Caco-2 (cell line): Measurements from ENCODE around the gene PGGHG. TPM values are rescaled to one million over a fixed set of nuclear protein-coding genes. Genes with fewer than 3 reads are reported as not detected.

Experiments used
- BruUV-seq: library from RNA; stranded (reverse); fragments of 400-500 nt; replicated peaks from 2 replicates; lab custom pipeline; 2021; lab: Mats Ljungman, UMichigan
- CTCF ChIA-PET: fragments of 300-600 bp; sonication (Branson Sonifier 250); formaldehyde crosslinking; loops from one replicate; lab custom pipeline; 2022; ENCODE audit warnings: antibody characterized with exemption; lab: Charles Lee
- POLR2A ChIA-PET: fragments of 300-600 bp; sonication (Branson Sonifier 250); formaldehyde crosslinking; loops from one replicate; lab custom pipeline; 2022; ENCODE audit warnings: antibody characterized with exemption; lab: Charles Lee
- DNase-seq, 2 experiments: peaks; one replicate each; pipeline versions ENCODE4 v3.0.0 to v3.0.0-alpha.2; 2020 to 2022
- H3K27me3 ChIP-seq: replicated peaks from 2 replicates; pipeline ENCODE4 v1.6.0; 2011; ENCODE audit warnings: low read length; ENCODE audit not compliant: control insufficient read depth, insufficient read depth
- H3K36me3 ChIP-seq: 2 replicates; pipeline ENCODE4 v1.5.1; 2011; ENCODE audit warnings: low read length; ENCODE audit not compliant: control insufficient read depth, insufficient read depth
- H3K4me1 ChIP-seq: fragments of 250-450 bp; sonication (Bioruptor Pico); 2 replicates; pipeline ENCODE4 v1.5.1; 2020; ENCODE audit warnings: mild to moderate bottlenecking
- H3K4me3 ChIP-seq: 2 replicates; pipeline ENCODE4 v1.5.1; 2011; ENCODE audit warnings: low read depth, mild to moderate bottlenecking, control low read depth, low read length
- H3K9me3 ChIP-seq: fragments of 250-450 bp; sonication (Bioruptor Pico); 2 replicates; pipeline ENCODE4 v1.5.1; 2020; ENCODE audit warnings: mild to moderate bottlenecking, moderate library complexity
- H3K27ac Mint-ChIP-seq: one replicate; pipeline ENCODE4 v1.8.0; 2022; ENCODE audit warnings: mixed read lengths; ENCODE audit not compliant: unreplicated experiment
- H3K27me3 Mint-ChIP-seq: one replicate; pipeline ENCODE4 v1.8.0; 2022; ENCODE audit warnings: mixed read lengths; ENCODE audit not compliant: insufficient read depth, unreplicated experiment
- H3K36me3 Mint-ChIP-seq: one replicate; pipeline ENCODE4 v1.8.0; 2022; ENCODE audit warnings: mild to moderate bottlenecking, mixed read lengths; ENCODE audit not compliant: insufficient read depth, unreplicated experiment
- H3K4me1 Mint-ChIP-seq: one replicate; pipeline ENCODE4 v1.8.0; 2022; ENCODE audit warnings: low read depth, mixed read lengths; ENCODE audit not compliant: unreplicated experiment
- H3K4me3 Mint-ChIP-seq: one replicate; pipeline ENCODE4 v1.8.0; 2022; ENCODE audit warnings: mild to moderate bottlenecking, moderate library complexity, mixed read lengths; ENCODE audit not compliant: unreplicated experiment
- H3K9me3 Mint-ChIP-seq: one replicate; pipeline ENCODE4 v1.8.0; 2022; ENCODE audit warnings: mixed read lengths; ENCODE audit not compliant: unreplicated experiment
- intact Hi-C: fragments of 100-400 bp; cut with micrococcal nuclease; formaldehyde crosslinking; loops from one replicate; pipeline ENCODE4 v1.10.0; 2022; ENCODE audit not compliant: unreplicated experiment
- total RNA-seq: library from RNA; stranded (reverse); gene quantifications from 2 replicates; pipeline ENCODE4 v1.2.3, GENCODE V29; 2022
- TF ChIP-seq, protein P1 (sequence below), 2 experiments: fragments of 200-600 bp in 1 of 2; IDR thresholded peaks; 1 replicate in 1 of 2; 2 replicates in 1 of 2; pipeline versions ENCODE4 v1.5.1 to v1.8.0; 2011 to 2022; ENCODE audit warnings: antibody characterized with exemption in 1 of 2, control low read depth in 1 of 2, inconsistent platforms in 1 of 2, low read depth in 1 of 2, low read length in 1 of 2, mild to moderate bottlenecking in 1 of 2, moderate library complexity in 1 of 2; ENCODE audit not compliant: insufficient read depth in 1 of 2, severe bottlenecking in 1 of 2, unreplicated experiment in 1 of 2

Gene PGGHG
- total RNA-seq, 1 experiment from 2014 or later: 59.6 TPM

DNA sequence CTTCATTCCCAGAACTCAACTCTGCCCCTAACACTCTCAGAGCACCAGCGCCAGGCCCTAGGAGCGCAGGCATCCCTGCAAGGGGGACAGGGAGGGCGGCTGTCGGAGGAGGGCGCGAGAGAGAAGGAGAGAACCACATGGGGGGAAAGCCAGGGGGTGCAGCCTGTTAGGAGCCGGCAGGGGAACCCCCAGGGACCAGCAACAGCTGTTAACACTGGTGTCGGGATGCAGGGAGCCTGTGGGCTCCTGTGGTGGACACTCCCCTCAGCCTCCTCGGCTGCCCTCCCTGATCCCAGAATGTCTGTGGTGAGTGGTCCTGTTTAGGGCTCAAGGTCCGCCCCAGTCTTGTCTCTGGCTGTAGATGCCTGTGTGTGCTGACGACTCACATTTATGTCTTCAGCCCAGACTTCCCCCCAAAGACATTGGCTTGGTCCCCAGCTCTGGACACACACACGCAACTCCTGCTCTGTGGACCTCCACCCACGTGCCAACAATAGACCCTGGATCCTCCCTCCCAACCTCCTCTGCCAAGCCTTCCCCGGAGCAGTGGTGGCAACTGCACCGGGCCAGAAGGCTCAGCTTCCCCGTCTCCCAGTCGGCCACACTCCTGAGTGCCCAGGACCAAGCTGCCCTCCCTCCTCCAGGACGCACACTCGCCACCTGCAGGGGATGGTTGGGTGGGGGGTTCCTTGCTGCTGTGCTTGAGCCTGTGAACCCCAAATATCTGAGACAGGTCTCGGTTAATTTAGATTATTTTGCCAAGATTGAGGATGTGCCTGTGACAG is 11.2 kb downstream of the PGGHG start:
- Mint-ChIP-seq H3K4me1 (peaks cover 17% of the 10 kb centered on the region), H3K4me3 (peak overlapping the region; percentile 5), H3K27me3 (no peaks in the 10 kb centered on the region), H3K9me3 (no peaks in the 10 kb centered on the region), H3K27ac (no peak overlapping the region), H3K36me3 (peaks cover 7% of the 10 kb centered on the region)
- TF ChIP-seq, protein P1, sequence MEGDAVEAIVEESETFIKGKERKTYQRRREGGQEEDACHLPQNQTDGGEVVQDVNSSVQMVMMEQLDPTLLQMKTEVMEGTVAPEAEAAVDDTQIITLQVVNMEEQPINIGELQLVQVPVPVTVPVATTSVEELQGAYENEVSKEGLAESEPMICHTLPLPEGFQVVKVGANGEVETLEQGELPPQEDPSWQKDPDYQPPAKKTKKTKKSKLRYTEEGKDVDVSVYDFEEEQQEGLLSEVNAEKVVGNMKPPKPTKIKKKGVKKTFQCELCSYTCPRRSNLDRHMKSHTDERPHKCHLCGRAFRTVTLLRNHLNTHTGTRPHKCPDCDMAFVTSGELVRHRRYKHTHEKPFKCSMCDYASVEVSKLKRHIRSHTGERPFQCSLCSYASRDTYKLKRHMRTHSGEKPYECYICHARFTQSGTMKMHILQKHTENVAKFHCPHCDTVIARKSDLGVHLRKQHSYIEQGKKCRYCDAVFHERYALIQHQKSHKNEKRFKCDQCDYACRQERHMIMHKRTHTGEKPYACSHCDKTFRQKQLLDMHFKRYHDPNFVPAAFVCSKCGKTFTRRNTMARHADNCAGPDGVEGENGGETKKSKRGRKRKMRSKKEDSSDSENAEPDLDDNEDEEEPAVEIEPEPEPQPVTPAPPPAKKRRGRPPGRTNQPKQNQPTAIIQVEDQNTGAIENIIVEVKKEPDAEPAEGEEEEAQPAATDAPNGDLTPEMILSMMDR (IDR thresholded peaks at IDR 0.05; ENCODE audit: insufficient read depth in 1 of 2, low read depth in 1 of 2, low read length in 1 of 2, severe bottlenecking in 1 of 2, unreplicated experiment in 1 of 2): no peak
- no peak for DNase-seq
- Histone ChIP-seq H3K27me3 (no peaks in the 10 kb centered on the region), H3K4me1 (peaks cover 25% of the 10 kb centered on the region), H3K9me3 (no peaks in the 10 kb centered on the region), H3K4me3 (no peak overlapping the region), H3K36me3 (no peaks in the 10 kb centered on the region)
- BruUV-seq: no TSS peak
- ChIA-PET CTCF (interaction anchor here (0.7 to 1.1 kb wide), 2 partner anchors 49 to 1122 kb away, joined by 3 to 6 read pairs; no protein-coding TSS in a partner anchor), POLR2A (no interaction called here)
- intact Hi-C loops: no loop called here

DNA sequence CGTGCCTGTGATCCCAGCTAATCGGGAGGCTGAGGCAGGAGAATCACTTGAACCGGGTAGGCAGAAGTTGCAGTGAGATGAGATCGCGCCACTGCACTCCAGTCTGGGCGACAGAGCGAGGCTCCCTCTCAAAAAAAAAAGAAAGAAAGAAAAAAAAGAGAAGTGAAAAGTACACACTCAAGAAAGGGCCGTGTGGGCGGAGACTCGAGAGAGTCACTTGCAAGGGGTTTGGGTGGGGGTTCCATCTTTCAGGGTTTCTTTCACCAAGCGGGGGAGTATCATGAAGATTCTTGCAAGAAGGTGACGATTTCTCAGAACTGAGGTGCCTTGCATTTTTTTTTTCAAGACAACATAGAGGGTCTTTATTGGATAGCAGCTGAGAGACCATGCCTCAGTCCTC is 14.4 kb downstream of the PGGHG start:
- Histone ChIP-seq H3K27me3 (no peaks in the 10 kb centered on the region), H3K9me3 (no peaks in the 10 kb centered on the region), H3K36me3 (no peaks in the 10 kb centered on the region), H3K4me3 (no peak overlapping the region), H3K4me1 (peaks cover 41% of the 10 kb centered on the region)
- intact Hi-C loops: no loop called here
- no TSS peak for BruUV-seq
- ChIA-PET POLR2A (no interaction called here), CTCF (no interaction called here)
- Mint-ChIP-seq H3K27me3 (no peaks in the 10 kb centered on the region), H3K9me3 (no peaks in the 10 kb centered on the region), H3K4me1 (peaks cover 32% of the 10 kb centered on the region), H3K4me3 (no peak overlapping the region), H3K36me3 (no peaks in the 10 kb centered on the region), H3K27ac (no peak overlapping the region)
- DNase-seq: no peak
- TF ChIP-seq, protein P1 (IDR thresholded peaks at IDR 0.05; ENCODE audit: insufficient read depth in 1 of 2, low read depth in 1 of 2, low read length in 1 of 2, severe bottlenecking in 1 of 2, unreplicated experiment in 1 of 2): no peak

DNA sequence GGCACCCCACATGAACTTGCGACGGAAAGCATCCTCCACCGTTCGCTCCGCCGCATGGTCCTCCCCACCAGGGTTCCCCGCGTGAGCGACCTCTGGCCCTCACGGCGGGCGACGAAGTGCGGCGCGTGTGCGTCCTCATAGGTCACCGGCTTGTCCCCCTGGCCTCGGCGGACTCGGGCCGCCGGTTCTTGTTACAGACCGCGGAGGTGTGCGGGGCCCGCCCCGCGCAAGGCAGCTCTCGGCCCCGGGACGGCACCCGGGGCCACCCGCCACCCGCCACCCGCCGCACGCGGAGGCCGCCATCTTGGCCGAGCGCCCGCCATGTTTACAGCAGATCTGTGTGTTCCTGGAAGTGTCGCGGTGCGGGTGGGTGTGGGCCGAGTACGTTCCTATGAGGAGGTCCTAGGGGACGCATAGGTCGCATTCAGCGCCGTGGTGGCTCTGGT is 15.2 kb downstream of the PGGHG start:
- POLR2A ChIA-PET: no interaction called here
- peaks cover 38% of the 10 kb centered on the region for H3K4me1 ChIP-seq

More for the DNA sequence above, 15.2 kb downstream of the PGGHG start:
- Mint-ChIP-seq H3K4me1 (peaks cover 32% of the 10 kb centered on the region), H3K36me3 (no peaks in the 10 kb centered on the region), H3K4me3 (no peak overlapping the region), H3K9me3 (no peaks in the 10 kb centered on the region), H3K27ac (no peak overlapping the region), H3K27me3 (no peaks in the 10 kb centered on the region)
- Histone ChIP-seq H3K27me3 (no peaks in the 10 kb centered on the region), H3K36me3 (no peaks in the 10 kb centered on the region), H3K9me3 (no peaks in the 10 kb centered on the region), H3K4me3 (no peak overlapping the region)
- intact Hi-C loops: no loop called here
- TF ChIP-seq, protein P1 (IDR thresholded peaks at IDR 0.05; ENCODE audit: insufficient read depth in 1 of 2, low read depth in 1 of 2, low read length in 1 of 2, severe bottlenecking in 1 of 2, unreplicated experiment in 1 of 2): no peak
- CTCF ChIA-PET: interaction anchor here (1.6 to 2.6 kb wide), 3 partner anchors 22 to 144 kb away, joined by 3 to 12 read pairs (median 10); no protein-coding TSS in a partner anchor
- BruUV-seq: no TSS peak
- DNase-seq: no peak
